Neural progenitor cell (in vitro differentiated cells): ENCODE data around the gene CHST3.

Source experiments
- EZH2 ChIP-seq: fragments of 200-600 bp; sonication (generic); IDR thresholded peaks from 2 replicates; pipeline ENCODE4 v1.6.1; 2017; ENCODE audit warnings: antibody characterized with exemption, mild to moderate bottlenecking, moderate library complexity
- EZH2phosphoT487 ChIP-seq: fragments of 200-600 bp; sonication (generic); IDR thresholded peaks from 2 replicates; pipeline ENCODE4 v1.6.1; 2017; ENCODE audit warnings: antibody characterized with exemption
- TF ChIP-seq, protein P1 (sequence below): fragments of 200-600 bp; sonication (generic); IDR thresholded peaks from 2 replicates; pipeline ENCODE4 v1.5.1; 2017; ENCODE audit warnings: antibody characterized with exemption, mild to moderate bottlenecking

DNA sequence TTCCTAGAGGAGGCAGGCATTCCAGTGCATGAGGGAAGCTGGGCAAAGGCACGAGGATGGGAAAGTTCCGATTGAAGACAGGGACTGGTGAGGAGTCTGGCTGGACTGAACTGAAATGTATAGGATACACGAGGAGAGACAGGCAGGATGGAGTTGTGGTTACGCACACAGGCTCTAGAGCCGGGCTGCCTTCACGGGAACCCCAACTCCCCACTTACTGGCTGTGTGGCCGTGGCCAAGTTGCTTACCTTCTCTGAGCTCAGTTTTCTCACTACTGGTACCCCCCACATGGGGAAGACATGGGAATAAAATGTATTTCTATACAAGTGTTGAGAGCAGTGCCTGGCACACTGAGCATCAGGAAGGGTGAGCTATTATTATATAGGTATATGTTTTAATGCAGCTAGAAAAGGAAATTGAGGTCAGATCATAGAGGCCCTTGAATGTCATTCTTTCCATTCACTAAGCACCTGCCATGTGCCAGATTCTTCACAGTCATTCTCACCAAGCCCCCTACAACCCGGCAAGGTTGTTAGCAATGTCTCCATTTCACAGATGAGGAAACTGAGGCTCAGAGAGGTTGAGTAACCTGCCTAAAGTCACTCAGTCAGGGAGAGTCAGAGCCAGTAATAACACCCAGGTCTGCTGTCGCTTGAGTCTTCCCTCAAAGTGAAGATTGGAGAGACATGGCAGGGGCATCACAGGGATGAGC, 9.7 kb downstream of the CHST3 start:
- TF ChIP-seq, protein P1, sequence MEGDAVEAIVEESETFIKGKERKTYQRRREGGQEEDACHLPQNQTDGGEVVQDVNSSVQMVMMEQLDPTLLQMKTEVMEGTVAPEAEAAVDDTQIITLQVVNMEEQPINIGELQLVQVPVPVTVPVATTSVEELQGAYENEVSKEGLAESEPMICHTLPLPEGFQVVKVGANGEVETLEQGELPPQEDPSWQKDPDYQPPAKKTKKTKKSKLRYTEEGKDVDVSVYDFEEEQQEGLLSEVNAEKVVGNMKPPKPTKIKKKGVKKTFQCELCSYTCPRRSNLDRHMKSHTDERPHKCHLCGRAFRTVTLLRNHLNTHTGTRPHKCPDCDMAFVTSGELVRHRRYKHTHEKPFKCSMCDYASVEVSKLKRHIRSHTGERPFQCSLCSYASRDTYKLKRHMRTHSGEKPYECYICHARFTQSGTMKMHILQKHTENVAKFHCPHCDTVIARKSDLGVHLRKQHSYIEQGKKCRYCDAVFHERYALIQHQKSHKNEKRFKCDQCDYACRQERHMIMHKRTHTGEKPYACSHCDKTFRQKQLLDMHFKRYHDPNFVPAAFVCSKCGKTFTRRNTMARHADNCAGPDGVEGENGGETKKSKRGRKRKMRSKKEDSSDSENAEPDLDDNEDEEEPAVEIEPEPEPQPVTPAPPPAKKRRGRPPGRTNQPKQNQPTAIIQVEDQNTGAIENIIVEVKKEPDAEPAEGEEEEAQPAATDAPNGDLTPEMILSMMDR = no peak
- no peak for TF ChIP-seq EZH2
- TF ChIP-seq EZH2phosphoT487 = no peak
